GM10248 (cell line): Measurements from ENCODE around the gene MRPS30.

ENCODE experiments used
- CTCF ChIA-PET: fragments of 300-600 bp; sonication (Branson Sonifier 250); formaldehyde crosslinking; extraction: SDS; loops from one replicate; lab custom pipeline; 2021; ENCODE audit warnings: antibody characterized with exemption; lab: Yijun Ruan, JAX
- POLR2A ChIA-PET: fragments of 350-650 bp; sonication (Branson Sonifier 250); formaldehyde crosslinking; extraction: SDS; loops from one replicate; lab custom pipeline; 2020; ENCODE audit warnings: antibody characterized with exemption; lab: Yijun Ruan, JAX
- DNase-seq: peaks from one replicate; pipeline ENCODE4 v3.0.0; 2012; ENCODE audit errors: extremely low spot score
- CTCF ChIP-seq: IDR thresholded peaks from 2 replicates; pipeline ENCODE4 v1.5.1; 2012; ENCODE audit warnings: mild to moderate bottlenecking, low read depth; ENCODE audit errors: extremely low read depth, missing control alignments, control extremely low read depth

MRPS30 gene

GRCh38 chr5:44835693-44836092 is 26.9 kb downstream of the MRPS30 start:
- ChIA-PET POLR2A (no interaction called here), CTCF (no interaction called here)
- DNase-seq = no peak
- no peak for TF ChIP-seq CTCF

GRCh38 chr5:44839018-44839681 is 30.4 kb downstream of the MRPS30 start:
- no peak for TF ChIP-seq CTCF
- CTCF ChIA-PET = no interaction called here
- POLR2A ChIA-PET = no interaction called here
- DNase-seq = no peak

GRCh38 chr5:44842496-44843282 is 33.9 kb downstream of the MRPS30 start:
- no peak for DNase-seq
- no peak for TF ChIP-seq CTCF
- POLR2A ChIA-PET = no interaction called here
- CTCF ChIA-PET = interaction anchor here (0.9 kb wide), 1 partner anchor 10 kb away, joined by 3 read pairs; no protein-coding TSS in a partner anchor

GRCh38 chr5:44844744-44845143 is 36.0 kb downstream of the MRPS30 start:
- POLR2A ChIA-PET = no interaction called here
- CTCF ChIA-PET = no interaction called here
- DNase-seq = no peak
- no peak for TF ChIP-seq CTCF

- ChIA-PET POLR2A (no interaction called here), CTCF (interaction anchor here (1.1 kb wide), 1 partner anchor 192 kb away, joined by 3 read pairs; no protein-coding TSS in a partner anchor)
- DNase-seq = no peak
- no peak for TF ChIP-seq CTCF
Measured at GRCh38 chr5:44845777-44846176, 37.0 kb downstream of the MRPS30 start.

- DNase-seq = no peak
- POLR2A ChIA-PET = no interaction called here
- CTCF ChIA-PET = interaction anchor here (0.9 to 1.1 kb wide), 2 partner anchors 15 to 190 kb away, joined by 3 to 4 read pairs; no protein-coding TSS in a partner anchor
- no peak for TF ChIP-seq CTCF
Measured at GRCh38 chr5:44847206-44847852, 38.6 kb downstream of the MRPS30 start.
